ENCODE data around the gene SH2D3C.

DNA sequence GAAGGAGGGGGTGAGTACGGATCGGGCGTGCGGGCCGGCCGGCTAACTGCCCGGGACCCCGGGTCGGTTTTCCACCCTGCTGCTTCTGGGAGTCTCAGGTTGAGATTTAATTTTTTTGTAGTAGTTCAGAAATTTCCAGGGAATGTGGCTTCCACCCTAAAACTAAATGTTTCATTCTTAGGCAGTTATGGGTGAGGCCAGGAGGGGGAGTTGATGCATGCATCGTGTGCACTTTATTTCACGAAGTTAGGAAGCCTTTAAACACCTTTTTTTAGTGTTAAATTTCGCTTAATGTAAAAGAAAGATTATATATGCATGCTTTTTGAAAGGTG is 8.3 kb upstream of the SH2D3C start:
- TF ChIP-seq, protein P1, sequence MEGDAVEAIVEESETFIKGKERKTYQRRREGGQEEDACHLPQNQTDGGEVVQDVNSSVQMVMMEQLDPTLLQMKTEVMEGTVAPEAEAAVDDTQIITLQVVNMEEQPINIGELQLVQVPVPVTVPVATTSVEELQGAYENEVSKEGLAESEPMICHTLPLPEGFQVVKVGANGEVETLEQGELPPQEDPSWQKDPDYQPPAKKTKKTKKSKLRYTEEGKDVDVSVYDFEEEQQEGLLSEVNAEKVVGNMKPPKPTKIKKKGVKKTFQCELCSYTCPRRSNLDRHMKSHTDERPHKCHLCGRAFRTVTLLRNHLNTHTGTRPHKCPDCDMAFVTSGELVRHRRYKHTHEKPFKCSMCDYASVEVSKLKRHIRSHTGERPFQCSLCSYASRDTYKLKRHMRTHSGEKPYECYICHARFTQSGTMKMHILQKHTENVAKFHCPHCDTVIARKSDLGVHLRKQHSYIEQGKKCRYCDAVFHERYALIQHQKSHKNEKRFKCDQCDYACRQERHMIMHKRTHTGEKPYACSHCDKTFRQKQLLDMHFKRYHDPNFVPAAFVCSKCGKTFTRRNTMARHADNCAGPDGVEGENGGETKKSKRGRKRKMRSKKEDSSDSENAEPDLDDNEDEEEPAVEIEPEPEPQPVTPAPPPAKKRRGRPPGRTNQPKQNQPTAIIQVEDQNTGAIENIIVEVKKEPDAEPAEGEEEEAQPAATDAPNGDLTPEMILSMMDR (IDR thresholded peaks at IDR 0.05) = peak; percentile 20 to 65 (median 35)
- TF ChIP-seq POLR2AphosphoS5 (IDR thresholded peaks at IDR 0.05) (no peak), POLR2A (IDR thresholded peaks at IDR 0.05) (no peak)

Measured in transverse colon (tissue), 4 donors.